ENCODE results near the gene OR10A7.
"Not testable (repeated sequence)": the region's sequence is repeated elsewhere in the genome, so short reads cannot be mapped to it uniquely, and the experiment has no call there.

The OR10A7 gene, protein sequence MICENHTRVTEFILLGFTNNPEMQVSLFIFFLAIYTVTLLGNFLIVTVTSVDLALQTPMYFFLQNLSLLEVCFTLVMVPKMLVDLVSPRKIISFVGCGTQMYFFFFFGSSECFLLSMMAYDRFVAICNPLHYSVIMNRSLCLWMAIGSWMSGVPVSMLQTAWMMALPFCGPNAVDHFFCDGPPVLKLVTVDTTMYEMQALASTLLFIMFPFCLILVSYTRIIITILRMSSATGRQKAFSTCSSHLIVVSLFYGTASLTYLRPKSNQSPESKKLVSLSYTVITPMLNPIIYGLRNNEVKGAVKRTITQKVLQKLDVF

GRCh38 chr12:55220725-55221124, at the start of gene OR10A7:
TSS of gene OR10A7 (plus strand) at chr12:55221025. CDS start at chr12:55221025, 0 bp downstream.
- DNase-seq (ENCODE audit: low read depth in 2 of 3, low spot score in 1 of 3) = no peak

DNA sequence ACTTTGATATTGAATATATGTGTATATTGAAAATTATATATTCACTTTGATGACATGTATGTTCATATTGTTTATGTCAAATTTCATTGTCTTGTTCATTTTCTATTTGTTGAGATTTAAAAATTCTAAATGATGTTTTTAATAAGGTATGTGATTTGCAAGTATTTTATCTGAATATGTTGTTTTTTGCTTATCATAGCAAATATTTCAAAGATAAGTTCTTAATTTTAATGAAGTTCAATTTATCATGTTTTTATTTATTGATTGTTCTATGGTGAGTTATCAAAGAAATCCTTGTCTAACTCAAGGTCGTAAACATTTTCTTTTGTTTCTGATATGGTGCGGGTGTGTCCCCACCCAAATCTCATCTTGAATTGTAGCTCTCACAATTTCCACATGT, 49.4 kb upstream of the OR10A7 start:
- no peak for DNase-seq (ENCODE audit: low read depth in 2 of 3, low spot score in 1 of 3)

DNA sequence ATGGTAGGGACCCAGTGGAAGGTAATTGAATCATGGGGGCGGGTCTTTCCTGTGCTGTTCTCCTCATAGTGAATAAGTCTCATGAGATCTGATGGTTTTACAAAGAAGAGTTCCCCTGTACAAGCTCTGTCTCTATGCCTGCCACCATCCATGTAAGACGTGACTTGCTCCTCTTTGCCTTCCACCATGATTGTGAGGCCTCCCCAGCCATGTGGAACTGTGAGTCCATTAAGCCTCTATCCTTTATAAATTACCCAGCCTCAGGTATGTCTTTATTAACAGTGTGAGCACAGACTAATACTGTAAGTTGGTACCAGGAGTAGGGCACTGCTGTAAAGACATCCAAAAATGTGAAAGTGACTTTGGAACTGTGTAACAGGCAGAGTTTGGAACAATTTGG, 49.0 kb upstream of the OR10A7 start:
- DNase-seq (ENCODE audit: low read depth in 2 of 3, low spot score in 1 of 3) = not testable (repeated sequence)

GRCh38 chr12:55172686-55173085, 48.1 kb upstream of the OR10A7 start:
- no peak for DNase-seq (ENCODE audit: low read depth in 2 of 3, low spot score in 1 of 3)

DNA sequence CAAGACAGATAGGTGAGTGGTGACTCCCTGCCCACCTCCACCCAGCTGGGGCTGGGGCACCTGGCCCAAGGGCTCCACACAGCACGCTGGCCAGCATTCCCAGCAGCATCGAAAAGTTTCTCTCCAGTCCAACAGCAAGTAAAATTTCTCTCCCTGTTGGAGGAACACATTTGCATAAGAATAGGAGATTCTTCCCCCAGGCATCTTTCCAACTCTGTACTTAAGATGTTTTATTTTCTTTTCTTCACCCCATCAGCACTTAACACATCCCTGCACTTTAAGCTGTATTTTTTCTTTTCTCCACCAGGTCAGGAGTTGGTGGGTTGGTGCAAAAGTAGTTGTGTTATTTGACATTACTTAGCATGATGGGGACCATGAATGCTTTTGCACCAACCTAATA, 47.4 kb upstream of the OR10A7 start:
- DNase-seq (ENCODE audit: low read depth in 2 of 3, low spot score in 1 of 3) = no peak

- DNase-seq (ENCODE audit: low read depth in 2 of 3, low spot score in 1 of 3) = no peak
These were observed 32.3 kb upstream of the OR10A7 start for GRCh38 chr12:55188573-55188972.

- peak in 2 of 3 donors; percentile 3 to 82 for DNase-seq (ENCODE audit: low read depth in 2 of 3, low spot score in 1 of 3)
These were observed 31.8 kb upstream of the OR10A7 start for GRCh38 chr12:55188974-55189556.

DNA sequence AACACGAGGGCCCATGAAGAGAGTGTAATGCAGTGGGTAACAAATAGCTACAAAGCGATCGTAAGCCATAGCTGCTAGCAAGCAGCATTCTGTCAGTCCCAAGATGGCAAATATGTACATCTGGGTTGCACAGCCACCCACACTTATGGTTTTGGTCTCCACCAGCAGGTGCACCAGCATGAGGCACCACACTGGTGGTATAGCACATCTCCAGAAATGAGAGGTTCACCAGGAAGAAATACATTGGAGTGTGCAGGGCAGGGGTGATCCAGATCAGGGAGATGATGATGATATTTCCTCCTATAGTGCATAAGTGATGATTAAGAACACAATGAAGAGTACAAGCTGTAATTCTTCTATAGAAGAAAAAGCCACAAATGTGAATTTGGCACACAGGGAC, 26.4 kb upstream of the OR10A7 start:
- DNase-seq (ENCODE audit: low read depth in 2 of 3, low spot score in 1 of 3) = no peak

DNA sequence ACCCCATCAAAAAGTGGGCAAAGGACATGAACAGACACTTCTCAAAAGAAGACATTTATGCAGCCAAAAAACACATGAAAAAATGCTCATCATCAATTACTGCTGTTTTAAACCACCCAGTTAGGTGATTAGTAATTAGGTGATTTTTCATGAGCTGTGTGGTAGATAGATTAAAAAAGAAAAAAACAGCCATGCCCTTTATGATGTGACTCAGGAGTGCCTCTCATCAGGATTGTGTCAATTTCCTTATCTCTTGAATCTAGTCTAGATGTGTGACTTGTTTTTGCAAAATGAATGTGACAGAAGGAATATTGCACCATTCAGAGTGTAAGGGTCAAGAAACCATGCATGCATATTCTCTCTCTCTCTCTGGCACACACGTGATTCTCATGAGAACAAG, 5.7 kb downstream of the OR10A7 start:
- no peak for DNase-seq (ENCODE audit: low read depth in 2 of 3, low spot score in 1 of 3)

DNA sequence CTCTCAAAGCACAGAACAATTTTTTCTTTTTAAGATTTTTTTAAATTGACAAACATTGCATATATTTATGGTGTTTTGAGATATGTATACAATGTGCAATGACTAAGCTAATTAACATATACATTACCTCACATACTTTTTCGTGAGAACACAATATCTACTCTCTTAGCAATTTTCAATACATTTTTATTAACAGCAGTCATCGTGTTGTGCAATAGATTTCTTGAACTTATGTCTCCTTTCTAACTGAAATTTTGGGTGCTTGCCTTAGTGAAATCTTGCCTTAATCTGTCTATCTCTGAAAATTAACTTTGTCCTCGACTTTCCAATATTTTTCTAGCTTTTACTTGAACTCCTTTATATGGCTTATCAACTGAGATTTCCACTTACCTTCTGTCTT, 6.8 kb downstream of the OR10A7 start:
- DNase-seq (ENCODE audit: low read depth in 2 of 3, low spot score in 1 of 3) = no peak

DNA sequence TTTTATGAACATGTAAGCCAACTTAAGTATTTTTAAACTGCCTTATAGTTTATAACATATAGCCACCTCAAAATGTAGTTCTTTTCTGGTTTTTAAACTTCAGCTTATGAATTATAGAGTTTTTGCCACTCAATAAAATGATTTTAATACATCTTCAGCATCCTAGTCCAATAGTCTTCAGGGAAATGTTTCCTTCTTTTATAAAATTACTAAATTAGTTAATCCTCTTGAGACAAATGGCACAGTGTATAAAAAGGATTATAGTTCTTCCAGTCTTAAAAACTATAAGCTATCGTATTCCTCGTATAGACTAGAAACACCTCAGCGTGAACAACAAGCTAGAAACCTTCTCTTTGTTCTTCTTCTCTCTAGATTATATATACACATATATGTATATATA, 23.5 kb downstream of the OR10A7 start, which contains the start of gene OR6C74:
TSS of gene OR6C74 (plus strand) at position 301 of the 400 bp plus-strand sequence. CDS start 2,679 bp downstream, outside the sequence.
- DNase-seq (ENCODE audit: low read depth in 2 of 3, low spot score in 1 of 3) = no peak

DNA sequence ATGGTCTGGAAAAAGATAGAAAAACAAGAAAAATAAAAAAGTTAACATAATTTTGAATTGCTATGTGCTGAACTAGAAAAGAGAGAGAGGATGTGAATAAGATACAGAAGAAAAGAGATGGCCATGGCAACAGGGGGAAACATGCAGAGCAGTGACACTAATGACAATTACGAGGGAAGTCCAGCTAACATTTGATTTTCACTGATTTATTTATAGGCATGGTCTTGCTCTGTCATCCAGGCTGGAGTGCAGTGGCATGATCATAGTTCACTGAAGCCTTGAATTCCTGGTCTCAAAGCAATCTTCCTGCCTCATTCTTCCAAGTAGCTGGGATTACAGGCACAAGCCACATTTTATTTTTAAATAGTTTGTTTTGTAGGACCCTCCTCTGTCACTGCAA, 25.3 kb downstream of the OR10A7 start:
- DNase-seq (ENCODE audit: low read depth in 2 of 3, low spot score in 1 of 3) = no peak

GRCh38 chr12:55250944-55251343, 30.1 kb downstream of the OR10A7 start:
- DNase-seq (ENCODE audit: low read depth in 2 of 3, low spot score in 1 of 3) = no peak

GRCh38 chr12:55253281-55253680, 32.5 kb downstream of the OR10A7 start:
- no peak for DNase-seq (ENCODE audit: low read depth in 2 of 3, low spot score in 1 of 3)

DNA sequence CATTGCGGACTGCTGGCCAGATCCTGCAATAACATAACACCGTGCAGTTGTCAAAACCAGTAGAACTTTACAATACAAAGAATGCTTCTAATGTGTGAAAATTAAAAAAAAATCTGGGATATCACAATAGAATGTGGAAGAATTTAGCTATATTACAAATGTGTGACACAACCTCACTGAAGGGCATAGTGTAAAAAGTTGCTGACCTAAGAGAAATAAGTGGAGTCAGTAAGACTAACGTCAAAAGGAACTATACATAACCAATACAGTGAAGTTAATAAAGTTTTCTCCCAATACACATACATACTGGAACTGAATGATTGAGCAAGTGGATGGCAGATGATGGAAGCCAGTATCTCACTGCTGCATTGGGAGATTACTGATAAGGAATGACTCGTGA, 36.0 kb downstream of the OR10A7 start:
- no peak for DNase-seq (ENCODE audit: low read depth in 2 of 3, low spot score in 1 of 3)

- DNase-seq (ENCODE audit: low read depth in 2 of 3, low spot score in 1 of 3) = no peak
These were observed 37.5 kb downstream of the OR10A7 start for GRCh38 chr12:55258303-55258702.

Measured in stimulated activated CD4-positive, alpha-beta T cell treated with anti-CD3 and anti-CD28 coated beads, Interleukin-12 subunit alpha, Interleukin-12 subunit beta, amount 100 ng/mL, for 48 hours (primary cell).